Limb (tissue), 2 donors: Measurements from ENCODE around the gene KCNMA1.

ENCODE experiments used
- DNase-seq, 2 donors: peaks; one replicate each; pipeline ENCODE4 v3.0.0-alpha.2; 2016; ENCODE audit errors: extremely low spot score in 2 of 2

KCNMA1 gene

GRCh38 chr10:77002872-77003271 lies 634.7 kb downstream of the KCNMA1 start:
- DNase-seq: no peak

GRCh38 chr10:77001206-77001605 lies 636.4 kb downstream of the KCNMA1 start:
- DNase-seq: no peak

GRCh38 chr10:76998451-76998850 lies 639.2 kb downstream of the KCNMA1 start:
- no peak for DNase-seq

GRCh38 chr10:76997631-76998030 lies 640.0 kb downstream of the KCNMA1 start:
- DNase-seq: no peak

- DNase-seq: no peak
These were observed 642.6 kb downstream of the KCNMA1 start for GRCh38 chr10:76995023-76995422.

- DNase-seq: no peak
These were observed 644.4 kb downstream of the KCNMA1 start for GRCh38 chr10:76993213-76993612.

- no peak for DNase-seq
These were observed 645.1 kb downstream of the KCNMA1 start for GRCh38 chr10:76992467-76992866.

- DNase-seq: peak in 1 of 2 donors; percentile 57
These were observed 646.0 kb downstream of the KCNMA1 start for GRCh38 chr10:76991621-76992020.

GRCh38 chr10:76990561-76990960 lies 647.0 kb downstream of the KCNMA1 start:
- no peak for DNase-seq

- DNase-seq: peak; percentile 84
These were observed 652.8 kb downstream of the KCNMA1 start for GRCh38 chr10:76984559-76985443.

- no peak for DNase-seq
These were observed 654.0 kb downstream of the KCNMA1 start for GRCh38 chr10:76983624-76984023.

GRCh38 chr10:76982671-76983070 lies 654.9 kb downstream of the KCNMA1 start:
- no peak for DNase-seq

GRCh38 chr10:76981251-76981650 lies 656.4 kb downstream of the KCNMA1 start:
- DNase-seq: no peak

GRCh38 chr10:76977901-76978300 lies 659.7 kb downstream of the KCNMA1 start:
- DNase-seq: no peak

- no peak for DNase-seq
These were observed 660.6 kb downstream of the KCNMA1 start for GRCh38 chr10:76977046-76977445.

GRCh38 chr10:76976142-76976541 lies 661.5 kb downstream of the KCNMA1 start:
- no peak for DNase-seq

- no peak for DNase-seq
These were observed 662.5 kb downstream of the KCNMA1 start for GRCh38 chr10:76975126-76975525.

- peak in 1 of 2 donors; percentile 41 for DNase-seq
These were observed 663.5 kb downstream of the KCNMA1 start for GRCh38 chr10:76974017-76974691.

GRCh38 chr10:76973091-76974016 lies 664.3 kb downstream of the KCNMA1 start:
- DNase-seq: peak in 1 of 2 donors; percentile 73

GRCh38 chr10:76972541-76972940 lies 665.1 kb downstream of the KCNMA1 start:
- DNase-seq: no peak

- no peak for DNase-seq
These were observed 665.9 kb downstream of the KCNMA1 start for GRCh38 chr10:76971547-76972170.
